GM23338 (cell line): Measurements from ENCODE around the gene NINL. TPM values are rescaled to one million over a fixed set of nuclear protein-coding genes. Genes with fewer than 3 reads are reported as not detected.

Source experiments
- ATAC-seq: fragments of 200-7000 bp; cut with Tn5 transposase; 3 replicates; pipeline ENCODE4 v1.9.1; 2020
- DNase-seq: peaks from one replicate; pipeline ENCODE4 v3.0.0-alpha.2; 2015; ENCODE audit warnings: low spot score
- H2AFZ ChIP-seq: fragments of 200-600 bp; sonication (generic); 2 replicates; pipeline ENCODE4 v1.8.0; 2016; ENCODE audit warnings: antibody characterized with exemption, mild to moderate bottlenecking, moderate library complexity
- H3F3A ChIP-seq: fragments of 200-600 bp; sonication (generic); replicated peaks from 2 replicates; pipeline ENCODE4 v1.8.0; 2017; ENCODE audit warnings: antibody characterized with exemption, mixed run types, low read depth
- H3K27ac ChIP-seq: fragments of 200-600 bp; sonication (generic); 2 replicates; pipeline ENCODE4 v1.6.1; 2016; ENCODE audit warnings: low read depth
- H3K27me3 ChIP-seq: fragments of 200-600 bp; sonication (generic); 2 replicates; pipeline ENCODE4 v1.8.0; 2016; ENCODE audit warnings: mild to moderate bottlenecking, mixed run types, moderate library complexity; ENCODE audit not compliant: insufficient read depth
- H3K36me3 ChIP-seq: fragments of 200-600 bp; sonication (generic); 2 replicates; pipeline ENCODE4 v1.8.0; 2016; ENCODE audit warnings: mild to moderate bottlenecking; ENCODE audit not compliant: insufficient read depth
- H3K4me1 ChIP-seq: fragments of 200-600 bp; sonication (generic); 2 replicates; pipeline ENCODE4 v1.8.0; 2016; ENCODE audit warnings: mild to moderate bottlenecking, moderate library complexity; ENCODE audit not compliant: insufficient read depth
- H3K4me2 ChIP-seq: fragments of 200-600 bp; sonication (generic); 2 replicates; pipeline ENCODE4 v1.7.1; 2017; ENCODE audit warnings: mixed run types
- H3K4me3 ChIP-seq: fragments of 200-600 bp; sonication (generic); 2 replicates; pipeline ENCODE4 v1.6.1; 2016; ENCODE audit warnings: mixed run types
- H3K79me2 ChIP-seq: fragments of 200-600 bp; sonication (generic); replicated peaks from 2 replicates; pipeline ENCODE4 v1.8.0; 2017; ENCODE audit warnings: mild to moderate bottlenecking; ENCODE audit not compliant: insufficient read depth
- H3K9me2 ChIP-seq: fragments of 200-600 bp; sonication (generic); 2 replicates; pipeline ENCODE4 v1.8.0; 2017; ENCODE audit not compliant: insufficient read depth
- H4K20me1 ChIP-seq: fragments of 200-600 bp; sonication (generic); replicated peaks from 2 replicates; pipeline ENCODE4 v1.8.0; 2017; ENCODE audit warnings: mild to moderate bottlenecking; ENCODE audit not compliant: insufficient read depth
- H3K27ac Mint-ChIP-seq: 2 replicates; pipeline ENCODE4 v1.8.0; 2020; ENCODE audit warnings: inconsistent platforms, mild to moderate bottlenecking, moderate library complexity, mixed read lengths
- H3K27me3 Mint-ChIP-seq: 3 replicates; pipeline ENCODE4 v1.8.0; 2022; ENCODE audit warnings: low read depth, mild to moderate bottlenecking, moderate library complexity, mixed read lengths, inconsistent platforms; ENCODE audit not compliant: insufficient read depth, poor library complexity
- H3K36me3 Mint-ChIP-seq: 3 replicates; pipeline ENCODE4 v1.8.0; 2021; ENCODE audit warnings: low read depth, mild to moderate bottlenecking, inconsistent platforms, moderate library complexity, mixed read lengths
- H3K4me1 Mint-ChIP-seq: 3 replicates; pipeline ENCODE4 v1.8.0; 2020; ENCODE audit warnings: mild to moderate bottlenecking, inconsistent platforms, mixed read lengths
- H3K4me3 Mint-ChIP-seq: 3 replicates; pipeline ENCODE4 v1.8.0; 2021; ENCODE audit warnings: moderate library complexity, mild to moderate bottlenecking, inconsistent platforms, mixed read lengths
- H3K9me3 Mint-ChIP-seq: 3 replicates; pipeline ENCODE4 v1.8.0; 2020; ENCODE audit warnings: moderate library complexity, mild to moderate bottlenecking, inconsistent platforms, mixed read lengths
- CTCF ChIP-seq, 2 experiments: fragments of 200-600 bp in 1 of 2; sonication (generic) in 1 of 2; conservative IDR thresholded peaks; 2 replicates each; pipeline versions ENCODE4 v1.5.1 to v1.6.1; 2016 to 2017; ENCODE audit warnings: antibody characterized with exemption in 2 of 2, low read depth in 2 of 2, mild to moderate bottlenecking in 2 of 2, moderate library complexity in 1 of 2
- ETS1 ChIP-seq: IDR thresholded peaks from 2 replicates; pipeline ENCODE4 v1.6.1; 2016; ENCODE audit warnings: antibody characterized with exemption
- JUNB ChIP-seq: IDR thresholded peaks from one replicate; pipeline ENCODE4 v1.6.1; 2016; ENCODE audit warnings: antibody characterized with exemption; ENCODE audit not compliant: unreplicated experiment
- POLR2AphosphoS5 ChIP-seq: IDR thresholded peaks from 2 replicates; pipeline ENCODE4 v1.6.1; 2016; ENCODE audit warnings: antibody characterized with exemption, low read depth
- STAT1 ChIP-seq: IDR thresholded peaks from one replicate; pipeline ENCODE4 v1.6.1; 2016; ENCODE audit warnings: antibody characterized with exemption; ENCODE audit not compliant: unreplicated experiment
- ZNF462 ChIP-seq: fragments of 250-450 bp; sonication (Bioruptor Pico); IDR thresholded peaks from 2 replicates; pipeline ENCODE4 v1.5.0; 2020; ENCODE audit warnings: mild to moderate bottlenecking, moderate library complexity
- polyA plus RNA-seq: library from polyadenylated mRNA; unstranded; fragments of >200 nt; fragmentation: Nextera tagmentation; extraction: Ambion mirVana; gene quantifications from 2 replicates; pipeline ENCODE4 v1.2.1, GENCODE V29; 2016
- total RNA-seq: library from RNA; depleted of rRNA; stranded (reverse); fragments of >200 nt; shearing (Covaris generic); gene quantifications from 2 replicates; pipeline ENCODE4 v1.2.3, GENCODE V29; 2014

NINL gene
- total and polyA plus RNA-seq, 2 experiments from 2014 or later = 18.0 to 31.2 TPM

- TF ChIP-seq ZNF462 (no peak), JUNB (no peak), STAT1 (no peak)
Observed at GRCh38 chr20:25532971-25533391, 52.4 kb downstream of the NINL start (continued).

GRCh38 chr20:25532015-25532751 lies 53.1 kb downstream of the NINL start:
- Histone ChIP-seq H3K4me2 (no peak overlapping the region), H3F3A (no peaks in the 10 kb centered on the region), H3K27me3 (no peaks in the 10 kb centered on the region), H3K36me3 (0 out of 2 replicates have a peak, but pooled peaks cover 6% of the 10 kb centered on the region), H4K20me1 (peaks cover 21% of the 10 kb centered on the region), H3K79me2 (peaks cover 85% of the 10 kb centered on the region), H3K4me1 (peaks cover 28% of the 10 kb centered on the region), H2AFZ (no peak overlapping the region), H3K27ac (no peak overlapping the region), H3K4me3 (no peak overlapping the region), H3K9me2 (no peaks in the 10 kb centered on the region)
- peak; percentile 61 for DNase-seq
- ATAC-seq = peak; percentile 95
- H3K4me1 Mint-ChIP-seq = peaks cover 63% of the 10 kb centered on the region
- H3K36me3 Mint-ChIP-seq = peaks cover 10% of the 10 kb centered on the region; the same call in 2 of the 3 replicates
- H3K4me3 Mint-ChIP-seq = peak overlapping the region; percentile 9; the same call in 1 of the 3 replicates
- TF ChIP-seq STAT1 (no peak), ETS1 (no peak), POLR2AphosphoS5 (no peak), CTCF (conservative IDR thresholded peaks at IDR 0.05; ENCODE audit: low read depth in 2 of 2) (peak; percentile 44 to 55)
- peaks cover 3% of the 10 kb centered on the region; the same call in 2 of the 3 replicates for H3K9me3 Mint-ChIP-seq
- H3K27ac Mint-ChIP-seq = peak overlapping the region; percentile 88
- peaks cover 10% of the 10 kb centered on the region for H3K27me3 Mint-ChIP-seq
